Activated CD4-positive, alpha-beta memory T cell treated with anti-CD3 and anti-CD28 coated beads for 36 hours (primary cell): ENCODE measurements around the gene CABP1. TPM values are rescaled to one million over a fixed set of nuclear protein-coding genes. Genes with fewer than 3 reads are reported as not detected.
A peak's percentile ranks its signal among the peaks of the same experiment; 100 is the strongest.

ENCODE experiments used
- CTCF ChIA-PET: fragments of 350-600 bp; sonication (Branson Sonifier 250); formaldehyde crosslinking; loops from one replicate; lab custom pipeline; 2021; ENCODE audit warnings: antibody characterized with exemption, inconsistent platforms; lab: Charles Lee
- POLR2A ChIA-PET: fragments of 350-600 bp; sonication (Branson Sonifier 250); formaldehyde crosslinking; loops from one replicate; lab custom pipeline; 2021; ENCODE audit warnings: antibody characterized with exemption; lab: Charles Lee
- DNase-seq: peaks from one replicate; pipeline ENCODE4 v3.0.0-alpha.2; 2020
- H3K27ac Mint-ChIP-seq: one replicate; pipeline ENCODE4 v1.8.0; 2021; ENCODE audit warnings: mixed read lengths
- H3K27me3 Mint-ChIP-seq: one replicate; pipeline ENCODE4 v1.8.0; 2021; ENCODE audit warnings: mixed read lengths
- H3K36me3 Mint-ChIP-seq: one replicate; pipeline ENCODE4 v1.8.0; 2021; ENCODE audit warnings: mixed read lengths
- H3K4me1 Mint-ChIP-seq: one replicate; pipeline ENCODE4 v1.8.0; 2021; ENCODE audit warnings: low read depth, mixed read lengths
- H3K4me3 Mint-ChIP-seq: one replicate; pipeline ENCODE4 v1.8.0; 2021; ENCODE audit warnings: mild to moderate bottlenecking, mixed read lengths
- H3K9me3 Mint-ChIP-seq: one replicate; pipeline ENCODE4 v1.8.0; 2021; ENCODE audit warnings: mixed read lengths
- intact Hi-C: fragments of 100-400 bp; cut with micrococcal nuclease; formaldehyde crosslinking; loops from one replicate; pipeline ENCODE4 v1.15.1; 2023
- total RNA-seq, 2 experiments: library from RNA; stranded (reverse); gene quantifications; one replicate each; pipeline ENCODE4 v1.2.3, GENCODE V29; 2021

The CABP1 gene
- total RNA-seq, 2 experiments from 2014 or later = 0.24 to 0.29 TPM

- H3K9me3 Mint-ChIP-seq = no peaks in the 10 kb centered on the region
- CTCF ChIA-PET = interaction anchor here (2.2 to 7.1 kb wide), 3 partner anchors 42 to 282 kb away, joined by 6 to 44 read pairs (median 11); no protein-coding TSS in a partner anchor
- H3K36me3 Mint-ChIP-seq = peaks cover 11% of the 10 kb centered on the region
- intact Hi-C loops = loop anchor here (5.0 to 10.0 kb wide), 6 partner anchors 38 to 525 kb away; partner anchors contain the start of genes ACADS, P2RX4, RNU4-1 and RNU4-2
- peak overlapping the region; percentile 90 for H3K4me3 Mint-ChIP-seq
- peaks cover 58% of the 10 kb centered on the region for H3K4me1 Mint-ChIP-seq
- no peak overlapping the region for H3K27ac Mint-ChIP-seq
- H3K27me3 Mint-ChIP-seq = no peaks in the 10 kb centered on the region
- DNase-seq = no peak
- POLR2A ChIA-PET = no interaction called here
Measured at GRCh38 chr12:120689397-120690082, 49.1 kb downstream of the CABP1 start.

- ChIA-PET CTCF (interaction anchor here (2.2 to 7.1 kb wide), 2 partner anchors 42 to 282 kb away, joined by 6 to 44 read pairs; no protein-coding TSS in a partner anchor), POLR2A (no interaction called here)
- intact Hi-C loops = no loop called here
- Mint-ChIP-seq H3K27ac (no peak overlapping the region), H3K27me3 (no peaks in the 10 kb centered on the region), H3K36me3 (peaks cover 16% of the 10 kb centered on the region), H3K9me3 (no peaks in the 10 kb centered on the region), H3K4me3 (no peak overlapping the region), H3K4me1 (peaks cover 53% of the 10 kb centered on the region)
- no peak for DNase-seq
Measured at GRCh38 chr12:120690083-120690450, 49.6 kb downstream of the CABP1 start.

GRCh38 chr12:120690978-120691377, 50.6 kb downstream of the CABP1 start:
- ChIA-PET CTCF (interaction anchor here (2.2 to 7.1 kb wide), 2 partner anchors 43 to 281 kb away, joined by 6 to 44 read pairs; no protein-coding TSS in a partner anchor), POLR2A (interaction anchor here (0.6 kb wide), 1 partner anchor 545 kb away, joined by 5 read pairs; no protein-coding TSS in a partner anchor)
- intact Hi-C loops = no loop called here
- Mint-ChIP-seq H3K4me1 (peaks cover 49% of the 10 kb centered on the region), H3K36me3 (peaks cover 18% of the 10 kb centered on the region), H3K27me3 (no peaks in the 10 kb centered on the region), H3K27ac (no peak overlapping the region), H3K4me3 (no peak overlapping the region), H3K9me3 (no peaks in the 10 kb centered on the region)
- DNase-seq = no peak

GRCh38 chr12:120692524-120693033, 52.2 kb downstream of the CABP1 start:
- Mint-ChIP-seq H3K27ac (no peak overlapping the region), H3K27me3 (no peaks in the 10 kb centered on the region), H3K9me3 (no peaks in the 10 kb centered on the region), H3K36me3 (peaks cover 29% of the 10 kb centered on the region), H3K4me3 (no peak overlapping the region), H3K4me1 (peaks cover 49% of the 10 kb centered on the region)
- ChIA-PET CTCF (interaction anchor here (7.1 kb wide), 1 partner anchor 45 kb away, joined by 44 read pairs; no protein-coding TSS in a partner anchor), POLR2A (no interaction called here)
- DNase-seq = no peak
- intact Hi-C loops = no loop called here

GRCh38 chr12:120693848-120694247, 53.4 kb downstream of the CABP1 start:
- POLR2A ChIA-PET = no interaction called here
- H3K27me3 Mint-ChIP-seq = no peaks in the 10 kb centered on the region
- CTCF ChIA-PET = no interaction called here
- no peak overlapping the region for H3K27ac Mint-ChIP-seq
- H3K36me3 Mint-ChIP-seq = peaks cover 31% of the 10 kb centered on the region
- intact Hi-C loops = no loop called here
- peaks cover 36% of the 10 kb centered on the region for H3K4me1 Mint-ChIP-seq
- no peak for DNase-seq
- no peak overlapping the region for H3K4me3 Mint-ChIP-seq
- no peaks in the 10 kb centered on the region for H3K9me3 Mint-ChIP-seq

- no peaks in the 10 kb centered on the region for H3K9me3 Mint-ChIP-seq
- peaks cover 10% of the 10 kb centered on the region for H3K4me1 Mint-ChIP-seq
- no peak for DNase-seq
- H3K36me3 Mint-ChIP-seq = peaks cover 46% of the 10 kb centered on the region
- POLR2A ChIA-PET = no interaction called here
- CTCF ChIA-PET = interaction anchor here (4.7 kb wide), 1 partner anchor 47 kb away, joined by 25 read pairs; no protein-coding TSS in a partner anchor
- no peak overlapping the region for H3K4me3 Mint-ChIP-seq
- intact Hi-C loops = no loop called here
- no peaks in the 10 kb centered on the region for H3K27me3 Mint-ChIP-seq
- no peak overlapping the region for H3K27ac Mint-ChIP-seq
Measured at GRCh38 chr12:120696626-120697025, 56.2 kb downstream of the CABP1 start.

GRCh38 chr12:120697344-120697743, 56.9 kb downstream of the CABP1 start:
- Mint-ChIP-seq H3K9me3 (no peaks in the 10 kb centered on the region), H3K27me3 (no peaks in the 10 kb centered on the region), H3K27ac (no peak overlapping the region), H3K4me3 (no peak overlapping the region), H3K36me3 (peaks cover 46% of the 10 kb centered on the region), H3K4me1 (peaks cover 6% of the 10 kb centered on the region)
- intact Hi-C loops = no loop called here
- no peak for DNase-seq
- CTCF ChIA-PET = interaction anchor here (1.5 to 4.7 kb wide), 2 partner anchors 14 to 48 kb away, joined by 4 to 25 read pairs; no protein-coding TSS in a partner anchor
- POLR2A ChIA-PET = interaction anchor here (0.6 kb wide), 1 partner anchor 117 kb away, joined by 4 read pairs; no protein-coding TSS in a partner anchor

- Mint-ChIP-seq H3K27ac (no peak overlapping the region), H3K36me3 (peaks cover 44% of the 10 kb centered on the region), H3K27me3 (no peaks in the 10 kb centered on the region), H3K9me3 (no peaks in the 10 kb centered on the region), H3K4me1 (no peaks in the 10 kb centered on the region), H3K4me3 (no peak overlapping the region)
- CTCF ChIA-PET = interaction anchor here (1.5 to 4.7 kb wide), 2 partner anchors 13 to 49 kb away, joined by 4 to 25 read pairs; no protein-coding TSS in a partner anchor
- POLR2A ChIA-PET = interaction anchor here (0.5 to 2.0 kb wide), 3 partner anchors 10 to 64 kb away, joined by 3 to 5 read pairs (median 5); partner anchors contain the start of gene UNC119B
- intact Hi-C loops = no loop called here
- DNase-seq = no peak
Measured at GRCh38 chr12:120698665-120699064, 58.2 kb downstream of the CABP1 start.

- ChIA-PET CTCF (interaction anchor here (4.7 kb wide), 1 partner anchor 50 kb away, joined by 25 read pairs; no protein-coding TSS in a partner anchor), POLR2A (interaction anchor here (2.0 kb wide), 1 partner anchor 9 kb away, joined by 5 read pairs; no protein-coding TSS in a partner anchor)
- Mint-ChIP-seq H3K36me3 (peaks cover 38% of the 10 kb centered on the region), H3K9me3 (no peaks in the 10 kb centered on the region), H3K27me3 (no peaks in the 10 kb centered on the region), H3K4me3 (no peak overlapping the region), H3K27ac (no peak overlapping the region), H3K4me1 (no peaks in the 10 kb centered on the region)
- DNase-seq = no peak
- intact Hi-C loops = no loop called here
Measured at GRCh38 chr12:120699553-120699952, 59.1 kb downstream of the CABP1 start.

- peaks cover 30% of the 10 kb centered on the region for H3K36me3 Mint-ChIP-seq
- H3K27ac Mint-ChIP-seq = no peak overlapping the region
- CTCF ChIA-PET = interaction anchor here (4.7 kb wide), 1 partner anchor 52 kb away, joined by 25 read pairs; no protein-coding TSS in a partner anchor
- POLR2A ChIA-PET = interaction anchor here (0.5 kb wide), 1 partner anchor 40 kb away, joined by 3 read pairs; no protein-coding TSS in a partner anchor
- DNase-seq = no peak
- no peaks in the 10 kb centered on the region for H3K27me3 Mint-ChIP-seq
- H3K4me3 Mint-ChIP-seq = no peak overlapping the region
- intact Hi-C loops = no loop called here
- H3K9me3 Mint-ChIP-seq = no peaks in the 10 kb centered on the region
- no peaks in the 10 kb centered on the region for H3K4me1 Mint-ChIP-seq
Measured at GRCh38 chr12:120700886-120701285, 60.5 kb downstream of the CABP1 start.

- Mint-ChIP-seq H3K36me3 (peaks cover 17% of the 10 kb centered on the region), H3K4me1 (no peaks in the 10 kb centered on the region), H3K9me3 (no peaks in the 10 kb centered on the region), H3K4me3 (no peak overlapping the region), H3K27ac (no peak overlapping the region), H3K27me3 (no peaks in the 10 kb centered on the region)
- no peak for DNase-seq
- POLR2A ChIA-PET = no interaction called here
- CTCF ChIA-PET = interaction anchor here (0.9 to 1.4 kb wide), 2 partner anchors 54 to 121 kb away, joined by 3 to 6 read pairs; partner anchors contain the start of gene POP5
- intact Hi-C loops = no loop called here
Measured at GRCh38 chr12:120702637-120703036, 62.2 kb downstream of the CABP1 start.
